ENCODE results near the gene MGAT5. TPM values are rescaled to one million over a fixed set of nuclear protein-coding genes. Genes with fewer than 3 reads are reported as not detected.
A peak's percentile ranks its signal among the peaks of the same experiment; 100 is the strongest.

Gene MGAT5
- polyA plus RNA-seq, 1 experiment = 115 TPM

- Histone ChIP-seq H3K27ac (ENCODE audit: low read depth, low read length) (no peak overlapping the region), H3K4me3 (ENCODE audit: low read depth, low read length) (no peak overlapping the region), H3K27me3 (ENCODE audit: control insufficient read depth, insufficient read depth, low read length) (no peaks in the 10 kb centered on the region), H3K9me3 (ENCODE audit: control insufficient read depth, insufficient read depth, low read length) (no peaks in the 10 kb centered on the region)
- no peak for DNase-seq (ENCODE audit: low read depth, low spot score)
- POLR2A ChIA-PET = no interaction called here
- no peak for TF ChIP-seq CTCF (IDR thresholded peaks at IDR 0.05; ENCODE audit: low read depth, low read length)
- CTCF ChIA-PET = interaction anchor here (1.9 kb wide), 1 partner anchor 90 kb away, joined by 6 read pairs; no protein-coding TSS in a partner anchor
Observed at GRCh38 chr2:134360745-134361487, 107.0 kb downstream of the MGAT5 start.

GRCh38 chr2:134361648-134362047 is 107.8 kb downstream of the MGAT5 start:
- no peak overlapping the region for H3K27ac ChIP-seq (ENCODE audit: low read depth, low read length)
- TF ChIP-seq CTCF (IDR thresholded peaks at IDR 0.05; ENCODE audit: low read depth, low read length) = no peak
- POLR2A ChIA-PET = no interaction called here
- H3K9me3 ChIP-seq (ENCODE audit: control insufficient read depth, insufficient read depth, low read length) = no peaks in the 10 kb centered on the region
- no peak for DNase-seq (ENCODE audit: low read depth, low spot score)
- CTCF ChIA-PET = interaction anchor here (1.9 kb wide), 1 partner anchor 89 kb away, joined by 6 read pairs; no protein-coding TSS in a partner anchor
- H3K4me3 ChIP-seq (ENCODE audit: low read depth, low read length) = no peak overlapping the region
- no peaks in the 10 kb centered on the region for H3K27me3 ChIP-seq (ENCODE audit: control insufficient read depth, insufficient read depth, low read length)

DNA sequence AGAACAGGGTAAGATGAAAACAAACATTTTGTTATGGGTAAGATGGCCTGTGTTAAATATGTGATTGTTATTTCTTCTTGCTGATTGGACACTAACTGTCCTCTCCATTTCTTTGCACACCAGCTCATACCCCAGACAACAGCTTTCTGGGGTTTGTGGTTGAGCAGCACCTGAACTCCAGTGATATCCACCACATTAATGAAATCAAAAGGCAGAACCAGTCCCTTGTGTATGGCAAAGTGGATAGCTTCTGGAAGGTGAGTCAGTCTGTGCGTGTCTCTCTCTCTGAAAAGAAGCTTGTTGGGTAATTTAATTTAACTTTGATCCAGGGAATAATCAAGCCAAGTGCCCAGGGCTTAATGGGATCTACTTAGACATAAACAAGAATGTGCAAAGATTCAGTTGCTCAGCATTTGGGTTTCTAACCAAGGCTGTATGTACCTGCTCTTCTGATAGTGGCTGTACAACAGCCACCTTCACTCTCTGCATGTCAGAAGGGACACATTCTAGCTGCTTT is 108.3 kb downstream of the MGAT5 start:
- ChIA-PET CTCF (interaction anchor here (1.9 kb wide), 1 partner anchor 89 kb away, joined by 6 read pairs; no protein-coding TSS in a partner anchor), POLR2A (no interaction called here)

DNA sequence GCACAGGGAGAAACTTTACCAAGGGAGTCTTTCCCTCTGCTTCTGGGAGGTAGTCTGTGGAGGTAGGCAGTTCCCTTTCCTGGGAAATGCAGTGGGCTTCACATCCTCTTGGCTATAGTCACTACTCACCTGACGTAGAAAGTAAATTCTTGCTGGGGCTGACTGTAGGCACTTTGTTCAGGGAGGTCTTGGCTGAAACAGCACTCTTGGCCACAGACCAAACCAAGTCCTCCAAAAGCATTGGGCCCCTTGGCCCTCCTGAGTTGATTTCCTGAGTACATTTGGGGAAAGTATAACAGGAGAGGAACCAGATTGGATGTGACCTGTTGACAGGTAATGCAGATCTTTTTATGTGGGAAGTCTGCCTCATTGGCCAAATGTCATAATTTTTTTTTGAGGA is 108.9 kb downstream of the MGAT5 start:
- DNase-seq (ENCODE audit: low read depth, low spot score) = no peak
- no peak overlapping the region for H3K4me3 ChIP-seq (ENCODE audit: low read depth, low read length)
- no peaks in the 10 kb centered on the region for H3K9me3 ChIP-seq (ENCODE audit: control insufficient read depth, insufficient read depth, low read length)
- H3K27ac ChIP-seq (ENCODE audit: low read depth, low read length) = no peak overlapping the region
- no peak for TF ChIP-seq CTCF (IDR thresholded peaks at IDR 0.05; ENCODE audit: low read depth, low read length)
- H3K27me3 ChIP-seq (ENCODE audit: control insufficient read depth, insufficient read depth, low read length) = no peaks in the 10 kb centered on the region
- CTCF ChIA-PET = interaction anchor here (1.9 kb wide), 1 partner anchor 88 kb away, joined by 6 read pairs; no protein-coding TSS in a partner anchor
- POLR2A ChIA-PET = no interaction called here

More for the DNA sequence above, 108.3 kb downstream of the MGAT5 start:
- no peak for DNase-seq (ENCODE audit: low read depth, low spot score)
- Histone ChIP-seq H3K9me3 (ENCODE audit: control insufficient read depth, insufficient read depth, low read length) (no peaks in the 10 kb centered on the region), H3K27ac (ENCODE audit: low read depth, low read length) (no peak overlapping the region), H3K4me3 (ENCODE audit: low read depth, low read length) (no peak overlapping the region), H3K27me3 (ENCODE audit: control insufficient read depth, insufficient read depth, low read length) (no peaks in the 10 kb centered on the region)
- no peak for TF ChIP-seq CTCF (IDR thresholded peaks at IDR 0.05; ENCODE audit: low read depth, low read length)

GRCh38 chr2:134365356-134365755 is 111.5 kb downstream of the MGAT5 start:
- no peak for DNase-seq (ENCODE audit: low read depth, low spot score)
- CTCF ChIA-PET = interaction anchor here (0.7 to 1.5 kb wide), 6 partner anchors 11 to 480 kb away, joined by 3 to 7 read pairs (median 4); no protein-coding TSS in a partner anchor

More at GRCh38 chr2:134365356-134365755, 111.5 kb downstream of the MGAT5 start:
- Histone ChIP-seq H3K9me3 (ENCODE audit: control insufficient read depth, insufficient read depth, low read length) (no peaks in the 10 kb centered on the region), H3K4me3 (ENCODE audit: low read depth, low read length) (no peak overlapping the region), H3K27me3 (ENCODE audit: control insufficient read depth, insufficient read depth, low read length) (no peaks in the 10 kb centered on the region), H3K27ac (ENCODE audit: low read depth, low read length) (no peak overlapping the region)
- POLR2A ChIA-PET = no interaction called here
- peak; percentile 17; the same call in 1 of the 2 replicates for TF ChIP-seq CTCF (IDR thresholded peaks at IDR 0.05; ENCODE audit: low read depth, low read length)
